Neural crest cell (in vitro differentiated cells): ENCODE results near the gene STPG4. TPM values are rescaled to one million over a fixed set of nuclear protein-coding genes. Genes with fewer than 3 reads are reported as not detected.

ENCODE experiments used
- DNase-seq: peaks from one replicate; pipeline ENCODE4 v3.0.0; 2021; ENCODE audit warnings: low read depth, mixed read lengths, low spot score
- H3K27ac Mint-ChIP-seq: one replicate; pipeline ENCODE4 v1.8.0; 2021; ENCODE audit warnings: mild to moderate bottlenecking, mixed read lengths; ENCODE audit not compliant: unreplicated experiment
- H3K27me3 Mint-ChIP-seq: 2 replicates; pipeline ENCODE4 v1.8.0; 2021; ENCODE audit warnings: low read depth, mild to moderate bottlenecking, mixed read lengths
- H3K36me3 Mint-ChIP-seq: 2 replicates; pipeline ENCODE4 v1.8.0; 2021; ENCODE audit warnings: low read depth, mild to moderate bottlenecking, mixed read lengths
- H3K4me1 Mint-ChIP-seq: 2 replicates; pipeline ENCODE4 v1.8.0; 2021; ENCODE audit warnings: mixed read lengths
- H3K4me3 Mint-ChIP-seq: one replicate; pipeline ENCODE4 v1.8.0; 2021; ENCODE audit warnings: mild to moderate bottlenecking, mixed read lengths
- H3K9me3 Mint-ChIP-seq: 2 replicates; pipeline ENCODE4 v1.8.0; 2021; ENCODE audit warnings: mixed read lengths
- CTCF ChIP-seq: fragments of 200-600 bp; sonication (generic); conservative IDR thresholded peaks from 2 replicates; pipeline ENCODE4 v1.5.0; 2021; ENCODE audit warnings: antibody characterized with exemption, mild to moderate bottlenecking
- total RNA-seq: library from RNA; stranded (reverse); gene quantifications from 2 replicates; pipeline ENCODE4 v1.2.1, GENCODE V29; 2021

STPG4 gene
- total RNA-seq, 1 donor from 2014 or later = 0.26 TPM

GRCh38 chr2:47058003-47058931, 96.8 kb downstream of the STPG4 start:
- no peaks in the 10 kb centered on the region for H3K27me3 Mint-ChIP-seq
- no peaks in the 10 kb centered on the region for H3K36me3 Mint-ChIP-seq
- H3K9me3 Mint-ChIP-seq = no peaks in the 10 kb centered on the region
- TF ChIP-seq CTCF = no peak
- DNase-seq = no peak
- peaks cover 35% of the 10 kb centered on the region for H3K4me1 Mint-ChIP-seq
- no peak overlapping the region for H3K4me3 Mint-ChIP-seq
- H3K27ac Mint-ChIP-seq = peak overlapping the region; percentile 97

- no peaks in the 10 kb centered on the region for H3K36me3 Mint-ChIP-seq
- DNase-seq = no peak
- H3K4me1 Mint-ChIP-seq = peaks cover 29% of the 10 kb centered on the region
- no peaks in the 10 kb centered on the region for H3K9me3 Mint-ChIP-seq
- peak overlapping the region; percentile 97 for H3K27ac Mint-ChIP-seq
- no peaks in the 10 kb centered on the region for H3K27me3 Mint-ChIP-seq
- H3K4me3 Mint-ChIP-seq = no peak overlapping the region
- no peak for TF ChIP-seq CTCF
These were observed 97.5 kb downstream of the STPG4 start for GRCh38 chr2:47057687-47058002.

GRCh38 chr2:47056868-47057686, 98.0 kb downstream of the STPG4 start:
- Mint-ChIP-seq H3K9me3 (no peaks in the 10 kb centered on the region), H3K27ac (peak overlapping the region; percentile 97), H3K4me3 (no peak overlapping the region), H3K36me3 (no peaks in the 10 kb centered on the region), H3K27me3 (no peaks in the 10 kb centered on the region), H3K4me1 (peaks cover 23% of the 10 kb centered on the region)
- TF ChIP-seq CTCF = no peak
- no peak for DNase-seq

GRCh38 chr2:47056374-47056773, 98.7 kb downstream of the STPG4 start:
- DNase-seq = no peak
- H3K4me3 Mint-ChIP-seq = no peak overlapping the region

GRCh38 chr2:47054868-47055267, 100.2 kb downstream of the STPG4 start:
- DNase-seq = no peak
- Mint-ChIP-seq H3K27ac (no peak overlapping the region), H3K36me3 (no peaks in the 10 kb centered on the region), H3K4me3 (no peak overlapping the region), H3K9me3 (no peaks in the 10 kb centered on the region), H3K4me1 (peaks cover 23% of the 10 kb centered on the region), H3K27me3 (no peaks in the 10 kb centered on the region)
- no peak for TF ChIP-seq CTCF

More at GRCh38 chr2:47056374-47056773, 98.7 kb downstream of the STPG4 start:
- H3K36me3 Mint-ChIP-seq = no peaks in the 10 kb centered on the region
- H3K27ac Mint-ChIP-seq = no peak overlapping the region
- peaks cover 23% of the 10 kb centered on the region for H3K4me1 Mint-ChIP-seq
- no peak for TF ChIP-seq CTCF
- H3K27me3 Mint-ChIP-seq = no peaks in the 10 kb centered on the region
- H3K9me3 Mint-ChIP-seq = no peaks in the 10 kb centered on the region
